ENCODE measurements around the gene LRRC30. TPM values are rescaled to one million over a fixed set of nuclear protein-coding genes. Genes with fewer than 3 reads are reported as not detected.

Gene LRRC30
- not detected for total RNA-seq

DNA sequence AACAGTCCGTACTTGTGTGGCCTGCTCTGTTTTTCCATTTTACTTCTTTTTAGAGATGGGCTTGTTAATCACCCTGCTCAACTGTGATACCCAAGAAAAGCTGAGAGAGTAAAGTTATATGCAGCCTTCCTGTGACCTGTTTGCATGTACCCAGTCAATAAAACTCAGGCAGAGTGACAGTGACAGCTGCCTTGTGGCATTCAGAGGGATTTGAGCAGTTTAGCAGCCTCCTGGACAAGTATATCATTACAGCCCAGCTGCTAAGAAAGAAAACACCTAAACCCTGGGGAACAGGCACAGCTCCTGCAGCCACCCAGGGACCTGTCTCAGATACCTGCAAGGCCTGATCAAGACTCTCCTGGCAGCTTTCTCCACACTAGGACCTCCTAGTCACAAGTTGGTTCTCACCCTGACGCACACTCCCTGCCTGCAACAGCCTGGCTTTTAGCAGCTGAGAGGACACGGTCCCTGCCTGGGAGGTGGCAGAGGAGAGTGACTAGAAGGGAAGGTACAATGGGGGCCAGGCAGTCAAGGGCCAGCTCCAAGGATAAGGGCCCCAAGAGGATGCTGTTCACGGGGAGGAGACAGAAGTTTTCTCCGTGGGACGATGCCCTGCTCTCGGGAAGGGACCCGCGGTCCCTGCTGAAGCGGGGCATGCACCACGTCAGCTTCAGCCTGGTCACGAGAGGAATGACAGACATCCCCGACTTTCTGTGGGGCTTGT, at the start of gene LRRC30:
Gene LRRC30 (plus strand): TSS at position 464 of the 724 bp plus-strand sequence. CDS start 50 bp downstream, at position 514.

Other genes starting within 250 kb of the LRRC30 start
- not detected for gene LAMA1, start 113.3 kb upstream of the LRRC30 start, total RNA-seq

All from activated naive CD4-positive, alpha-beta T cell treated with anti-CD3 and anti-CD28 coated beads, Interleukin-2, amount 10 ng/mL, durations not matched to agents 5 hours and 36 hours (primary cell).